Chondrocyte (in vitro differentiated cells): ENCODE data around the gene SPTY2D1. TPM values are rescaled to one million over a fixed set of nuclear protein-coding genes. Genes with fewer than 3 reads are reported as not detected.
"Not testable (repeated sequence)": the region's sequence is repeated elsewhere in the genome, so short reads cannot be mapped to it uniquely, and the experiment has no call there.

Source experiments
- DNase-seq: peaks from one replicate; pipeline ENCODE4 v3.0.0; 2021; ENCODE audit warnings: mixed read lengths, low spot score
- H3K27ac Mint-ChIP-seq: one replicate; pipeline ENCODE4 v1.8.0; 2021; ENCODE audit warnings: mild to moderate bottlenecking, moderate library complexity, mixed read lengths; ENCODE audit not compliant: unreplicated experiment
- H3K27me3 Mint-ChIP-seq: 2 replicates; pipeline ENCODE4 v1.8.0; 2021; ENCODE audit warnings: low read depth, mixed read lengths
- H3K36me3 Mint-ChIP-seq: 2 replicates; pipeline ENCODE4 v1.8.0; 2021; ENCODE audit warnings: low read depth, mixed read lengths
- H3K4me1 Mint-ChIP-seq: 2 replicates; pipeline ENCODE4 v1.8.0; 2021; ENCODE audit warnings: low read depth, mild to moderate bottlenecking, mixed read lengths
- H3K4me3 Mint-ChIP-seq: one replicate; pipeline ENCODE4 v1.8.0; 2021; ENCODE audit warnings: mild to moderate bottlenecking, moderate library complexity, mixed read lengths; ENCODE audit not compliant: unreplicated experiment
- H3K9me3 Mint-ChIP-seq: 2 replicates; pipeline ENCODE4 v1.8.0; 2021; ENCODE audit warnings: low read depth, mixed read lengths
- CTCF ChIP-seq: fragments of 200-600 bp; sonication (generic); IDR thresholded peaks from 2 replicates; pipeline ENCODE4 v1.5.0; 2021; ENCODE audit warnings: antibody characterized with exemption, mild to moderate bottlenecking, moderate library complexity
- long read RNA-seq: library from polyadenylated mRNA; stranded (forward); transcript quantifications from one replicate; pipeline ENCODE4 v2.0.0, GENCODE V29; 2021
- total RNA-seq: library from RNA; stranded (reverse); gene quantifications from 3 replicates; pipeline ENCODE4 v1.2.1, GENCODE V29; 2021

The SPTY2D1 gene
- total RNA-seq, result 19.6 to 23.3 TPM (median 20.4 TPM) in 3 replicates
- long read RNA-seq, full-length matches to known transcripts, result 5 of 6 reads
- long read RNA-seq, partial matches to known transcripts, result 1 of 6 reads
- long read RNA-seq, other reads (novel, unspliced or antisense), result 0 of 6 reads

GRCh38 chr11:18634140-18635032 lies at the start of gene SPTY2D1:
SPTY2D1 (minus strand) TSS chr11:18634342; CDS start chr11:18634257, 85 bp downstream.
- no peak for TF ChIP-seq CTCF
- peak within 1 kb of the TSS; percentile 91 for H3K4me3 Mint-ChIP-seq
- H3K27me3 Mint-ChIP-seq, result peaks cover 2% of the 10 kb centered on the region
- DNase-seq, result peak; percentile 100
- peak within 1 kb of the TSS; percentile 100 for H3K27ac Mint-ChIP-seq
- no peaks in the 10 kb centered on the region for H3K9me3 Mint-ChIP-seq
- H3K36me3 Mint-ChIP-seq, result no peaks in the 10 kb centered on the region
- peaks cover 22% of the 10 kb centered on the region for H3K4me1 Mint-ChIP-seq

GRCh38 chr11:18682466-18682865 lies 48.3 kb upstream of the SPTY2D1 start:
- TF ChIP-seq CTCF, result no peak
- H3K36me3 Mint-ChIP-seq, result no peaks in the 10 kb centered on the region
- no peak overlapping the region for H3K4me3 Mint-ChIP-seq
- H3K9me3 Mint-ChIP-seq, result no peaks in the 10 kb centered on the region
- H3K27me3 Mint-ChIP-seq, result peaks cover 14% of the 10 kb centered on the region
- no peaks in the 10 kb centered on the region for H3K4me1 Mint-ChIP-seq
- H3K27ac Mint-ChIP-seq, result no peak overlapping the region
- DNase-seq, result no peak

- not testable (repeated sequence) for H3K27ac Mint-ChIP-seq, H3K4me3 Mint-ChIP-seq, H3K9me3 Mint-ChIP-seq, H3K36me3 Mint-ChIP-seq, DNase-seq, H3K4me1 Mint-ChIP-seq
- peaks cover 14% of the 10 kb centered on the region for H3K27me3 Mint-ChIP-seq
Observed at GRCh38 chr11:18681949-18682348, 47.8 kb upstream of the SPTY2D1 start.

- Mint-ChIP-seq H3K9me3 (no peaks in the 10 kb centered on the region), H3K4me3 (no peak overlapping the region), H3K4me1 (no peaks in the 10 kb centered on the region), H3K36me3 (no peaks in the 10 kb centered on the region), H3K27ac (no peak overlapping the region), H3K27me3 (no peaks in the 10 kb centered on the region)
- TF ChIP-seq CTCF, result no peak
- DNase-seq, result no peak
Observed at GRCh38 chr11:18677560-18677959, 43.4 kb upstream of the SPTY2D1 start.

- no peaks in the 10 kb centered on the region for H3K9me3 Mint-ChIP-seq
- TF ChIP-seq CTCF, result no peak
- H3K36me3 Mint-ChIP-seq, result no peaks in the 10 kb centered on the region
- H3K27me3 Mint-ChIP-seq, result no peaks in the 10 kb centered on the region
- H3K27ac Mint-ChIP-seq, result no peak overlapping the region
- no peak for DNase-seq
- H3K4me1 Mint-ChIP-seq, result no peaks in the 10 kb centered on the region
- H3K4me3 Mint-ChIP-seq, result no peak overlapping the region
Observed at GRCh38 chr11:18676803-18677202, 42.7 kb upstream of the SPTY2D1 start.

- not testable (repeated sequence) for DNase-seq, H3K4me3 Mint-ChIP-seq, H3K9me3 Mint-ChIP-seq, H3K4me1 Mint-ChIP-seq, H3K27me3 Mint-ChIP-seq, H3K27ac Mint-ChIP-seq, H3K36me3 Mint-ChIP-seq
Observed at GRCh38 chr11:18672209-18672608, 38.1 kb upstream of the SPTY2D1 start.
